NB4 (cell line): ENCODE measurements around the gene C22orf23.

ENCODE experiments used
- DNase-seq: peaks from one replicate; pipeline ENCODE4 v3.0.0; 2010; ENCODE audit warnings: low read depth
- H3K4me3 ChIP-seq: one replicate; pipeline ENCODE4 v1.5.1; 2011; ENCODE audit warnings: mild to moderate bottlenecking, low read depth, low read length, moderate library complexity
- CTCF ChIP-seq: IDR thresholded peaks from one replicate; pipeline ENCODE4 v1.5.1; 2012; ENCODE audit warnings: low read depth, low read length
- MAX ChIP-seq: IDR thresholded peaks from 2 replicates; pipeline ENCODE4 v1.6.1; 2011; ENCODE audit warnings: low read depth, low read length
- MYC ChIP-seq: IDR thresholded peaks from 2 replicates; pipeline ENCODE4 v1.6.1; 2011; ENCODE audit warnings: low read depth, low read length
- POLR2A ChIP-seq: IDR thresholded peaks from 2 replicates; pipeline ENCODE4 v1.6.1; 2011; ENCODE audit warnings: mild to moderate bottlenecking; ENCODE audit not compliant: insufficient read length; ENCODE audit errors: extremely low read depth

C22orf23 gene

GRCh38 chr22:37989146-37990045 is 36.0 kb upstream of the C22orf23 start:
- no peak for DNase-seq
- no peak overlapping the region for H3K4me3 ChIP-seq
- TF ChIP-seq POLR2A (no peak), MYC (no peak), MAX (no peak), CTCF (no peak)

- no peak overlapping the region for H3K4me3 ChIP-seq
- TF ChIP-seq CTCF: no peak
- no peak for TF ChIP-seq MYC
- TF ChIP-seq MAX: no peak
- no peak for TF ChIP-seq POLR2A
- DNase-seq: no peak
Measured at GRCh38 chr22:37986371-37986770, 33.0 kb upstream of the C22orf23 start.

GRCh38 chr22:37985751-37986281 is 32.4 kb upstream of the C22orf23 start:
- DNase-seq: no peak
- H3K4me3 ChIP-seq: no peak overlapping the region
- no peak for TF ChIP-seq MYC
- no peak for TF ChIP-seq CTCF
- TF ChIP-seq MAX: no peak
- TF ChIP-seq POLR2A: no peak

GRCh38 chr22:37985050-37985585 is 31.7 kb upstream of the C22orf23 start:
- no peak for DNase-seq
- no peak overlapping the region for H3K4me3 ChIP-seq
- no peak for TF ChIP-seq POLR2A
- TF ChIP-seq MAX: no peak
- no peak for TF ChIP-seq MYC
- no peak for TF ChIP-seq CTCF

GRCh38 chr22:37983860-37984791 is 30.7 kb upstream of the C22orf23 start, which contains the start of gene SOX10:
Gene SOX10, minus strand, starts transcription at chr22:37984555. Its CDS starts 771 bp downstream, at chr22:37983784.
- DNase-seq: no peak
- no peak within 1 kb of the TSS for H3K4me3 ChIP-seq
- no peak for TF ChIP-seq MAX
- no peak for TF ChIP-seq CTCF
- TF ChIP-seq POLR2A: no peak
- no peak for TF ChIP-seq MYC
